Kidney (tissue), 14 donors: ENCODE measurements around the gene ANKH. TPM values are rescaled to one million over a fixed set of nuclear protein-coding genes. Genes with fewer than 3 reads are reported as not detected.
A peak's percentile ranks its signal among the peaks of the same experiment; 100 is the strongest.

Experiments
- DNase-seq, 5 donors: peaks; one replicate each; pipeline ENCODE4 v3.0.0-alpha.2; 2013 to 2020
- FAIRE-seq: peaks from 2 replicates; lab custom pipeline; 2012; peaks lifted over from hg19 to GRCh38; lab: Jason Lieb, UNC
- H3K27ac ChIP-seq, 2 donors: one replicate each; pipeline ENCODE4 v1.7.0; 2013; ENCODE audit warnings: low read depth in 2 of 2, low read length in 2 of 2, inconsistent platforms in 1 of 2
- H3K27me3 ChIP-seq: one replicate; pipeline ENCODE4 v1.7.1; 2013; ENCODE audit warnings: low read length, inconsistent platforms; ENCODE audit not compliant: control insufficient read depth, insufficient read depth
- H3K36me3 ChIP-seq, 3 donors: one replicate each; pipeline versions ENCODE4 v1.7.0 to v1.7.1; 2013; ENCODE audit warnings: low read length in 3 of 3, control low read depth in 1 of 3, inconsistent platforms in 1 of 3; ENCODE audit not compliant: insufficient read depth in 3 of 3, control insufficient read depth in 2 of 3
- H3K4me1 ChIP-seq, 3 donors: one replicate each; pipeline versions ENCODE4 v1.7.0 to v1.7.1; 2013; ENCODE audit warnings: low read length in 3 of 3, inconsistent platforms in 1 of 3, low read depth in 1 of 3; ENCODE audit not compliant: control insufficient read depth in 2 of 3, insufficient read depth in 2 of 3
- H3K4me3 ChIP-seq, 3 donors: one replicate each; pipeline versions ENCODE4 v1.7.0 to v1.8.1; 2013; ENCODE audit warnings: low read length in 3 of 3, control low read depth in 1 of 3, inconsistent platforms in 1 of 3
- H3K9ac ChIP-seq, 3 donors: one replicate each; pipeline versions ENCODE4 v1.7.0 to v1.7.1; 2013; ENCODE audit warnings: low read length in 3 of 3, control low read depth in 1 of 3, inconsistent platforms in 1 of 3
- H3K9me3 ChIP-seq, 3 donors: one replicate each; pipeline versions ENCODE4 v1.7.0 to v1.7.1; 2013; ENCODE audit warnings: low read length in 3 of 3, control low read depth in 1 of 3, inconsistent platforms in 1 of 3; ENCODE audit not compliant: control insufficient read depth in 2 of 3, insufficient read depth in 1 of 3
- intact Hi-C: fragments of 100-400 bp; cut with DNase I; formaldehyde crosslinking; loops from one replicate; pipeline ENCODE4 v1.11.1; 2022
- polyA plus RNA-seq: library from polyadenylated mRNA; stranded (reverse); fragments of 350-450 nt; fragmentation: Illumina TruSeq; extraction: RNeasy Lipid Tissue Mini Kit (QIAGEN cat#74804); gene quantifications from one replicate; pipeline ENCODE4 v1.2.3, GENCODE V29; 2014; ENCODE audit warnings: low read depth, low replicate concordance; ENCODE audit not compliant: insufficient read depth
- total RNA-seq: library from RNA; stranded (reverse); fragmentation: NEBNext Ultra II Directional; extraction: Animal tissue kit (Norgen Biotek cat#: 25700); gene quantifications from one replicate; pipeline ENCODE4 v1.2.1, GENCODE V29; 2021
- TF ChIP-seq, protein P1 (sequence below): IDR thresholded peaks from 3 replicates; pipeline ENCODE4 v1.5.1; 2012; ENCODE audit warnings: mild to moderate bottlenecking, moderate library complexity, borderline replicate concordance; ENCODE audit not compliant: insufficient read depth; ENCODE audit errors: extremely low read depth
- donor health status: control.
- donor health status: control.
- donor health status: control.
- donor health status: control.
- donor health status: control.
- donor health status: DM: yes; HTN: yes; CAD: no.
- donor health status: Normal renal cell carcinoma (clear cell type).

ANKH gene
- total and polyA plus RNA-seq, 2 donors from 2014 or later: 19.0 to 44.6 TPM

DNA sequence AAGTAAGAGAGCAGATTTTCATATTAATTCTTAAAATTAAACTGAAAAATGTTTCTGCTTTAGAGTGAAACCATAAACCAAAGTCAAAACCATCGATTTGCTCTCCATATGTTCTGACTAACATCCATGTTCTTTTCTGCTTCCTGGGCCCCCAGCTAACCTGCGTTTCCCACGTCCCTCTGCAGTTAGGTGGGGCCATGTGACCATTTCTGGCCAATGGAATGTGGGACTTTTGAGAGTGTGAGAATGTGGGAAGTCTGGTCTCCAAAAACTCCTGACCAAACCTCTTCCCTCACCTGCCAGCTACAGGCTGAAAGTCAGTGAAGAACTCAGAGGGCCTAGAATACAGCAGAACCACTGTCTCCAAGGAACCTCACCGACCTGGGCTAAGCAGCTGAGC is 44.9 kb downstream of the ANKH start:
- no peaks in the 10 kb centered on the region for H3K9me3 ChIP-seq
- no peak overlapping the region for H3K9ac ChIP-seq
- H3K27ac ChIP-seq: no peak overlapping the region
- no peak for FAIRE-seq
- DNase-seq: no peak
- no peaks in the 10 kb centered on the region for H3K36me3 ChIP-seq
- H3K4me1 ChIP-seq: no peaks in the 10 kb centered on the region
- H3K4me3 ChIP-seq: no peak overlapping the region
- no peaks in the 10 kb centered on the region for H3K27me3 ChIP-seq
- intact Hi-C loops: no loop called here
- TF ChIP-seq, protein P1, sequence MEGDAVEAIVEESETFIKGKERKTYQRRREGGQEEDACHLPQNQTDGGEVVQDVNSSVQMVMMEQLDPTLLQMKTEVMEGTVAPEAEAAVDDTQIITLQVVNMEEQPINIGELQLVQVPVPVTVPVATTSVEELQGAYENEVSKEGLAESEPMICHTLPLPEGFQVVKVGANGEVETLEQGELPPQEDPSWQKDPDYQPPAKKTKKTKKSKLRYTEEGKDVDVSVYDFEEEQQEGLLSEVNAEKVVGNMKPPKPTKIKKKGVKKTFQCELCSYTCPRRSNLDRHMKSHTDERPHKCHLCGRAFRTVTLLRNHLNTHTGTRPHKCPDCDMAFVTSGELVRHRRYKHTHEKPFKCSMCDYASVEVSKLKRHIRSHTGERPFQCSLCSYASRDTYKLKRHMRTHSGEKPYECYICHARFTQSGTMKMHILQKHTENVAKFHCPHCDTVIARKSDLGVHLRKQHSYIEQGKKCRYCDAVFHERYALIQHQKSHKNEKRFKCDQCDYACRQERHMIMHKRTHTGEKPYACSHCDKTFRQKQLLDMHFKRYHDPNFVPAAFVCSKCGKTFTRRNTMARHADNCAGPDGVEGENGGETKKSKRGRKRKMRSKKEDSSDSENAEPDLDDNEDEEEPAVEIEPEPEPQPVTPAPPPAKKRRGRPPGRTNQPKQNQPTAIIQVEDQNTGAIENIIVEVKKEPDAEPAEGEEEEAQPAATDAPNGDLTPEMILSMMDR: no peak

DNA sequence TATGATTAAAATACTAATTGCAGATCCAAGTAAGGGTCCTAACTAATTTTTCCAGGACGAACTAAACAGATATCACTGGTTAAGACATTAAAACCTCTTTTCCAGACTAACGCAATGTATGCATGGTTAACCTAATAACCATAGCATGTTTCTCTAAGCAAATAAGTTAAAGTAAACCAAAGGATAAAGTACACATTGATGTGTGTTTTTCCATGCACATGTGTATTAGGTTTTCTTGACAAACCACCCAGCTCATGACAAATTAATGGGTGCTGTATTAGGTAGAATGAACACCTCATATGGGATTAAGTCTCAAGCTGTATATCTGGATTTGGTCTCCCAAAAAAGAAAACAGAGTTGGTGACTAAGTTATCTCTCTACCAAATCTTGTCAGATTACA is 45.6 kb downstream of the ANKH start:
- FAIRE-seq: no peak
- no peaks in the 10 kb centered on the region for H3K36me3 ChIP-seq
- intact Hi-C loops: no loop called here

DNA sequence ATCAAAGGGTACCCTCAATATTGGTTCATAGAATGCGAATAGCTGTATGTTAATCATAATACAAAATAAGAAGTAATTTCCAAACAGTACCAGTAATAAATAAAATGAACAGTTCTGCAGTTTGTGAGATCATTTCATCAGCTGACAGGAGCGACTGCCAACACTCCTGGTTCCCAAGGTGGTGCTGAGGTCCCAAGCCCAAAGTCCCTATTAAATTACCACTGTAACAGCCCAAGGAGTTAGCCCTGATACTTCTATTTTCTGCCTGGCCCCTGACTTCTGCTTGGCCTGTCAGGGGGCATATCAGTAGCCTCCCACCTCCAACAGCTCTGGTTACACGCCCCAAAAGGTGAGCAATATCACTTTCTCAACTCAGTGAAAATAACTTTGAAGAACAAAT is 47.1 kb downstream of the ANKH start:
- TF ChIP-seq, protein P1: no peak
- DNase-seq: peak in 1 of 5 donors; percentile 10
- FAIRE-seq: no peak
- Histone ChIP-seq H3K4me1 (no peaks in the 10 kb centered on the region), H3K27ac (no peak overlapping the region), H3K9me3 (no peaks in the 10 kb centered on the region), H3K9ac (no peak overlapping the region), H3K27me3 (no peaks in the 10 kb centered on the region), H3K4me3 (no peak overlapping the region), H3K36me3 (no peaks in the 10 kb centered on the region)
- intact Hi-C loops: no loop called here

More for the DNA sequence above, 45.6 kb downstream of the ANKH start:
- TF ChIP-seq, protein P1: no peak
- H3K4me3 ChIP-seq: no peak overlapping the region
- DNase-seq: no peak
- no peaks in the 10 kb centered on the region for H3K4me1 ChIP-seq
- H3K9ac ChIP-seq: no peak overlapping the region
- no peaks in the 10 kb centered on the region for H3K27me3 ChIP-seq
- no peak overlapping the region for H3K27ac ChIP-seq
- H3K9me3 ChIP-seq: no peaks in the 10 kb centered on the region
